HepG2 (cell line): ENCODE results near the gene SNRNP27. TPM values are rescaled to one million over a fixed set of nuclear protein-coding genes. Genes with fewer than 3 reads are reported as not detected.

ENCODE experiments used
- ATF6 ChIP-seq: sonication (generic); formaldehyde crosslinking; conservative IDR thresholded peaks from 2 replicates; pipeline ENCODE4 v1.4.0; 2020; ENCODE audit warnings: missing genetic modification reagents
- PHF5A ChIP-seq: IDR thresholded peaks from one replicate; pipeline ENCODE4 v1.6.1; 2018; ENCODE audit warnings: low read depth, missing genetic modification reagents; ENCODE audit not compliant: unreplicated experiment
- RARG ChIP-seq: sonication (generic); formaldehyde crosslinking; IDR thresholded peaks from 2 replicates; pipeline ENCODE4 v1.4.0; 2020; ENCODE audit warnings: low read depth, mild to moderate bottlenecking, missing genetic modification reagents
- ZBTB46 ChIP-seq: sonication (generic); formaldehyde crosslinking; IDR thresholded peaks from 2 replicates; pipeline ENCODE4 v1.4.0; 2020; ENCODE audit warnings: mild to moderate bottlenecking, missing genetic modification reagents, borderline replicate concordance
- ZNF318 ChIP-seq: sonication (generic); formaldehyde crosslinking; IDR thresholded peaks from 2 replicates; pipeline ENCODE4 v1.4.0; 2020; ENCODE audit warnings: mild to moderate bottlenecking, missing genetic modification reagents
- ZNF432 ChIP-seq: sonication (generic); formaldehyde crosslinking; IDR thresholded peaks from 2 replicates; pipeline ENCODE4 v1.5.0; 2020; ENCODE audit warnings: missing genetic modification reagents, mild to moderate bottlenecking, borderline replicate concordance
- ZNF441 ChIP-seq: sonication (generic); formaldehyde crosslinking; IDR thresholded peaks from 2 replicates; pipeline ENCODE4 v1.7.0; 2021; ENCODE audit warnings: missing genetic modification reagents, borderline replicate concordance
- polyA plus RNA-seq, 8 experiments: library from polyadenylated mRNA; depleted of rRNA in 3 of 8; stranded (reverse) in 7 of 8; unstranded in 1 of 8; fragments of >200 nt; fragmentation: Illumina TruSeq in 4 of 8; extraction: Trizol in 4 of 8; gene quantifications; 2 replicates each; pipeline versions ENCODE4 v1.2.1 to v1.2.3, GENCODE V29; 2011 to 2016; ENCODE audit warnings: low read depth in 4 of 8, missing spikeins in 1 of 8, mixed read lengths in 1 of 8; ENCODE audit not compliant: insufficient read depth in 1 of 8
- total RNA-seq, 5 experiments: library from RNA; depleted of rRNA; stranded (reverse); fragments of >200 nt; fragmentation: Illumina TruSeq; extraction: Trizol; gene quantifications; 2 replicates each; pipeline ENCODE4 v1.2.3, GENCODE V29; 2016; ENCODE audit warnings: low read depth in 1 of 5
- TF ChIP-seq, protein P1 (sequence below): sonication (generic); formaldehyde crosslinking; IDR thresholded peaks from 2 replicates; pipeline ENCODE4 v1.5.1; 2020; ENCODE audit warnings: mild to moderate bottlenecking, missing genetic modification reagents, borderline replicate concordance

SNRNP27 gene
- total and polyA plus RNA-seq, 2 of the 13 experiments (the other 11 are each of a cell fraction or from before 2014, with no cell fraction given), result 49.8 to 54.6 TPM

DNA sequence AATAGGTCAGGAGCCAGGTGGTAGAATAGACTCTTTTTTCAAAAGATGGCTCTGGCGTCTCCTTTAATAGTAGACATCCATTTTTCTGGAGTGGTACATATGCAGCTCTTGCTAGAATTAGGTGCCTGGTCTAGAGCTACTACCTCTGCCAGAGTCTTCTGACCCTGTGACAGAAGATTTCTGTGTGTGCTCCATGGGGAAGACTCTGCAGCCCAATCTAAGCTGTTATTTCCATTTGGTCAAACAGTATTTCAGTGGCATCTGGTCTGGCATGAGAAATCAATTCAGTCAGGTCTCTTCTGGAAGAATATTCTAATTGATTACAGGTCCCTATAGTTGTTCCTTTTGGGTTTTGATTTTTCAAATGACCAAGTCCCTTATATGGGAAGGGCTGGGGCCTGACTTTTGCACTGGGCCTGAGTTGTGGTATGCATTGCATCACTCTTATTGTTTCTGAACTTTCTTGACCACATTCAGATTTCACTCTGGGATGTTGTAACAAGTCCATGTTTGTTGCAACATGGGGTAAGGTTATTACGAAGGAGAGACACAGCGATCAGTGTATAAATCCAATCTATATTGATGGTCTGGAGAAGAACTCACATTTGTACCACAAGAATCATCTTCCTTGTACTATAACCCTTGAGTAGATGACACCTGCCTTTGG lies 33.2 kb downstream of the SNRNP27 start (continued):
- TF ChIP-seq ATF6 (CRISPR knock-in tag) (no peak), ZNF432 (CRISPR knock-in tag) (no peak), PHF5A (CRISPR knock-in tag) (no peak), ZNF318 (no peak), ZNF441 (CRISPR knock-in tag) (no peak), ZBTB46 (CRISPR knock-in tag) (no peak), RARG (CRISPR knock-in tag) (no peak)
- TF ChIP-seq, protein P1, sequence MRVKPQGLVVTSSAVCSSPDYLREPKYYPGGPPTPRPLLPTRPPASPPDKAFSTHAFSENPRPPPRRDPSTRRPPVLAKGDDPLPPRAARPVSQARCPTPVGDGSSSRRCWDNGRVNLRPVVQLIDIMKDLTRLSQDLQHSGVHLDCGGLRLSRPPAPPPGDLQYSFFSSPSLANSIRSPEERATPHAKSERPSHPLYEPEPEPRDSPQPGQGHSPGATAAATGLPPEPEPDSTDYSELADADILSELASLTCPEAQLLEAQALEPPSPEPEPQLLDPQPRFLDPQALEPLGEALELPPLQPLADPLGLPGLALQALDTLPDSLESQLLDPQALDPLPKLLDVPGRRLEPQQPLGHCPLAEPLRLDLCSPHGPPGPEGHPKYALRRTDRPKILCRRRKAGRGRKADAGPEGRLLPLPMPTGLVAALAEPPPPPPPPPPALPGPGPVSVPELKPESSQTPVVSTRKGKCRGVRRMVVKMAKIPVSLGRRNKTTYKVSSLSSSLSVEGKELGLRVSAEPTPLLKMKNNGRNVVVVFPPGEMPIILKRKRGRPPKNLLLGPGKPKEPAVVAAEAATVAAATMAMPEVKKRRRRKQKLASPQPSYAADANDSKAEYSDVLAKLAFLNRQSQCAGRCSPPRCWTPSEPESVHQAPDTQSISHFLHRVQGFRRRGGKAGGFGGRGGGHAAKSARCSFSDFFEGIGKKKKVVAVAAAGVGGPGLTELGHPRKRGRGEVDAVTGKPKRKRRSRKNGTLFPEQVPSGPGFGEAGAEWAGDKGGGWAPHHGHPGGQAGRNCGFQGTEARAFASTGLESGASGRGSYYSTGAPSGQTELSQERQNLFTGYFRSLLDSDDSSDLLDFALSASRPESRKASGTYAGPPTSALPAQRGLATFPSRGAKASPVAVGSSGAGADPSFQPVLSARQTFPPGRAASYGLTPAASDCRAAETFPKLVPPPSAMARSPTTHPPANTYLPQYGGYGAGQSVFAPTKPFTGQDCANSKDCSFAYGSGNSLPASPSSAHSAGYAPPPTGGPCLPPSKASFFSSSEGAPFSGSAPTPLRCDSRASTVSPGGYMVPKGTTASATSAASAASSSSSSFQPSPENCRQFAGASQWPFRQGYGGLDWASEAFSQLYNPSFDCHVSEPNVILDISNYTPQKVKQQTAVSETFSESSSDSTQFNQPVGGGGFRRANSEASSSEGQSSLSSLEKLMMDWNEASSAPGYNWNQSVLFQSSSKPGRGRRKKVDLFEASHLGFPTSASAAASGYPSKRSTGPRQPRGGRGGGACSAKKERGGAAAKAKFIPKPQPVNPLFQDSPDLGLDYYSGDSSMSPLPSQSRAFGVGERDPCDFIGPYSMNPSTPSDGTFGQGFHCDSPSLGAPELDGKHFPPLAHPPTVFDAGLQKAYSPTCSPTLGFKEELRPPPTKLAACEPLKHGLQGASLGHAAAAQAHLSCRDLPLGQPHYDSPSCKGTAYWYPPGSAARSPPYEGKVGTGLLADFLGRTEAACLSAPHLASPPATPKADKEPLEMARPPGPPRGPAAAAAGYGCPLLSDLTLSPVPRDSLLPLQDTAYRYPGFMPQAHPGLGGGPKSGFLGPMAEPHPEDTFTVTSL (CRISPR knock-in tag), result 0 out of 2 replicates have a peak, but pooled peaks have one; percentile 30
